Measurements from ENCODE around the gene RNF144B.

DNA sequence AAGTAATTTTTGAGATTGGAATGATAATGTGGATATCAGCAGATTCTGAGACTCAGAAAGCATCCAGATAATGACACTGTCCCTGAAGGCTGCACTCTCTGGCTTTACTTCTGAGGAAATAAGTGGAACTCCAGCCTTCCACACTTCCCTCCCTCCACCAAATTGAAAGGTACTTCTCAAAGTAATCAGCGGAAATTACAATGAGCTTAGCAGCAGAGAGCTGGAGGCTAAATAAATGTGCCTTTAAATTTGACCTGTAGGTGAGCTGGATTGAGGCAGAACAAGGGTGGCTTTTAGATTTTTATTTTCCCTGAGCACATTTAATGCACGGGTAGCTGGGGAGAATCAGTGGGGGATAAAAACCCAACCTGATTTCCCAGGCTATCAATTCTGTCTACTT is 39.3 kb upstream of the RNF144B start:
- TF ChIP-seq, protein P1, sequence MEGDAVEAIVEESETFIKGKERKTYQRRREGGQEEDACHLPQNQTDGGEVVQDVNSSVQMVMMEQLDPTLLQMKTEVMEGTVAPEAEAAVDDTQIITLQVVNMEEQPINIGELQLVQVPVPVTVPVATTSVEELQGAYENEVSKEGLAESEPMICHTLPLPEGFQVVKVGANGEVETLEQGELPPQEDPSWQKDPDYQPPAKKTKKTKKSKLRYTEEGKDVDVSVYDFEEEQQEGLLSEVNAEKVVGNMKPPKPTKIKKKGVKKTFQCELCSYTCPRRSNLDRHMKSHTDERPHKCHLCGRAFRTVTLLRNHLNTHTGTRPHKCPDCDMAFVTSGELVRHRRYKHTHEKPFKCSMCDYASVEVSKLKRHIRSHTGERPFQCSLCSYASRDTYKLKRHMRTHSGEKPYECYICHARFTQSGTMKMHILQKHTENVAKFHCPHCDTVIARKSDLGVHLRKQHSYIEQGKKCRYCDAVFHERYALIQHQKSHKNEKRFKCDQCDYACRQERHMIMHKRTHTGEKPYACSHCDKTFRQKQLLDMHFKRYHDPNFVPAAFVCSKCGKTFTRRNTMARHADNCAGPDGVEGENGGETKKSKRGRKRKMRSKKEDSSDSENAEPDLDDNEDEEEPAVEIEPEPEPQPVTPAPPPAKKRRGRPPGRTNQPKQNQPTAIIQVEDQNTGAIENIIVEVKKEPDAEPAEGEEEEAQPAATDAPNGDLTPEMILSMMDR (IDR thresholded peaks at IDR 0.05): no peak
- no peak for TF ChIP-seq POLR2AphosphoS5 (IDR thresholded peaks at IDR 0.05)

Data from stomach (tissue), 4 donors.